K562 (cell line): Measurements from ENCODE around the gene STK11. TPM values are rescaled to one million over a fixed set of nuclear protein-coding genes. Genes with fewer than 3 reads are reported as not detected.

Experiments
- CHD1 ChIP-seq: fragments of 200-600 bp; sonication (generic); IDR thresholded peaks from one replicate; pipeline ENCODE4 v1.6.1; 2012; ENCODE audit warnings: mild to moderate bottlenecking, moderate library complexity, low read length, inconsistent platforms
- CREM ChIP-seq: IDR thresholded peaks from 2 replicates; pipeline ENCODE4 v1.6.1; 2014; ENCODE audit warnings: antibody characterized with exemption, low read depth
- LCOR ChIP-seq: sonication (generic); formaldehyde crosslinking; IDR thresholded peaks from 2 replicates; pipeline ENCODE4 v1.8.0; 2022; ENCODE audit warnings: mild to moderate bottlenecking, missing genetic modification reagents
- MEF2D ChIP-seq: conservative IDR thresholded peaks from 2 replicates; pipeline ENCODE4 v1.6.1; 2016; ENCODE audit warnings: low read depth, missing genetic modification characterization, missing compliant biosample characterization
- ZBED1 ChIP-seq: IDR thresholded peaks from 2 replicates; pipeline ENCODE4 v1.6.1; 2014
- polyA plus RNA-seq, 8 experiments: library from polyadenylated mRNA; depleted of rRNA in 4 of 8; stranded (reverse) in 5 of 8; unstranded in 3 of 8; fragments of >200 nt; fragmentation: Nextera tagmentation in 2 of 8; fragmentation: Illumina TruSeq in 1 of 8; extraction: Ambion mirVana in 2 of 8; extraction: Trizol in 1 of 8; gene quantifications; 2 replicates each; pipeline versions ENCODE4 v1.2.1 to v1.2.3, GENCODE V29; 2011 to 2014; ENCODE audit warnings: inconsistent platforms in 1 of 8, missing spikeins in 1 of 8
- total RNA-seq, 7 experiments: library from RNA; depleted of rRNA in 6 of 7; stranded (reverse); fragments of >200 nt in 6 of 7; fragmentation: Illumina TruSeq in 2 of 7; extraction: Trizol in 2 of 7; gene quantifications; 2 replicates each; pipeline versions ENCODE4 v1.2.1 to v1.2.3, GENCODE V29; 2011 to 2021; ENCODE audit warnings: low replicate concordance in 1 of 7
- TF ChIP-seq, protein P1 (sequence below): sonication (generic); formaldehyde crosslinking; IDR thresholded peaks from 2 replicates; pipeline ENCODE4 v1.8.0; 2022; ENCODE audit warnings: mild to moderate bottlenecking, missing genetic modification reagents
- TF ChIP-seq, protein P2 (sequence below): fragments of 250-450 bp; sonication (Bioruptor Pico); IDR thresholded peaks from 2 replicates; pipeline ENCODE4 v1.4.0; 2020
- TF ChIP-seq, protein P3 (sequence below): fragments of 450-650 bp; formaldehyde crosslinking; IDR thresholded peaks from 2 replicates; pipeline ENCODE4 v1.4.0; 2020; ENCODE audit warnings: mild to moderate bottlenecking

The STK11 gene
- total and polyA plus RNA-seq, 9 of the 15 experiments (the other 6 are each of a cell fraction or from before 2014, with no cell fraction given), result 0.15 to 96.5 (median 31.7) TPM

DNA sequence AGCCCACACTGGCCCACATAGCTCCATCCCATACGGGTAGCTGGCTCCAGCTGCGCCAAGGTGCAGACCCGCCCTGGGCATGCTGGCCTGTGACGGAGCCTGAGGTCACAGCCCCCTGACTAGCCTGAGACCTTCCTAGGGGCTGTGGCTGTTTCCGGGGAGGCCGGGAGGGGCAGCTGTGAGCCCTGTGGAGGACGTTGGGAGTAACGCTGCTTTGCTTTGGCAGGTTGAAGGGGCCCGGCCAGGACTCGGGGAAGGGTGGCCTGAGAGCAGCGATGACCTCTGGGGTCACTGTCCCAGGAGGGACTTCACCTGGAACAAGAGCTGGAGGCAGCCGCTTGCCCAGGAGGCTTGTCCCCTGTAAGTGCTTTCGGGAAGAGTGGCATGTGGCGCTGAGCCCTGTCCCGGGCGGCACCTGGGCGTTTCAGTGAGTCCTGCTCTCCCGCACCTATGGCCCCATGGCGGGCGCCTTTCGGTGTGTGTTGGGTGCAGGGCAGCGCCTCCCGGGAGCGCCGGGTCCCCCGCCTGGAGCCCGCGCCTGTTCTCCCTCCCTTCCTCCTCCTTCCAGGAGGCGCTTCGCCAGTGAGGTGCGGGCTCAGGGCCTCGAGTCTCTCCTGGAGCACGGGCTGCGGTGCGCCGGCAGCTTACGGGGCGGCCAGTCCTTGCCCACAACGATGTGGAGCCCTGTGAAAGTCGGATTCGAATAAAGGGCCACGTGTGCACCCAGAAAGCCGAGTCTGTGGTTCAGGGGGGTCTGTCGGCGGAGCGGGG lies 68.7 kb downstream of the STK11 start (continued):
- TF ChIP-seq MEF2D (tag) (no peak), ZBED1 (no peak), CHD1 (no peak), CREM (peak; percentile 52), LCOR (CRISPR knock-in tag) (no peak)
- TF ChIP-seq, protein P1, sequence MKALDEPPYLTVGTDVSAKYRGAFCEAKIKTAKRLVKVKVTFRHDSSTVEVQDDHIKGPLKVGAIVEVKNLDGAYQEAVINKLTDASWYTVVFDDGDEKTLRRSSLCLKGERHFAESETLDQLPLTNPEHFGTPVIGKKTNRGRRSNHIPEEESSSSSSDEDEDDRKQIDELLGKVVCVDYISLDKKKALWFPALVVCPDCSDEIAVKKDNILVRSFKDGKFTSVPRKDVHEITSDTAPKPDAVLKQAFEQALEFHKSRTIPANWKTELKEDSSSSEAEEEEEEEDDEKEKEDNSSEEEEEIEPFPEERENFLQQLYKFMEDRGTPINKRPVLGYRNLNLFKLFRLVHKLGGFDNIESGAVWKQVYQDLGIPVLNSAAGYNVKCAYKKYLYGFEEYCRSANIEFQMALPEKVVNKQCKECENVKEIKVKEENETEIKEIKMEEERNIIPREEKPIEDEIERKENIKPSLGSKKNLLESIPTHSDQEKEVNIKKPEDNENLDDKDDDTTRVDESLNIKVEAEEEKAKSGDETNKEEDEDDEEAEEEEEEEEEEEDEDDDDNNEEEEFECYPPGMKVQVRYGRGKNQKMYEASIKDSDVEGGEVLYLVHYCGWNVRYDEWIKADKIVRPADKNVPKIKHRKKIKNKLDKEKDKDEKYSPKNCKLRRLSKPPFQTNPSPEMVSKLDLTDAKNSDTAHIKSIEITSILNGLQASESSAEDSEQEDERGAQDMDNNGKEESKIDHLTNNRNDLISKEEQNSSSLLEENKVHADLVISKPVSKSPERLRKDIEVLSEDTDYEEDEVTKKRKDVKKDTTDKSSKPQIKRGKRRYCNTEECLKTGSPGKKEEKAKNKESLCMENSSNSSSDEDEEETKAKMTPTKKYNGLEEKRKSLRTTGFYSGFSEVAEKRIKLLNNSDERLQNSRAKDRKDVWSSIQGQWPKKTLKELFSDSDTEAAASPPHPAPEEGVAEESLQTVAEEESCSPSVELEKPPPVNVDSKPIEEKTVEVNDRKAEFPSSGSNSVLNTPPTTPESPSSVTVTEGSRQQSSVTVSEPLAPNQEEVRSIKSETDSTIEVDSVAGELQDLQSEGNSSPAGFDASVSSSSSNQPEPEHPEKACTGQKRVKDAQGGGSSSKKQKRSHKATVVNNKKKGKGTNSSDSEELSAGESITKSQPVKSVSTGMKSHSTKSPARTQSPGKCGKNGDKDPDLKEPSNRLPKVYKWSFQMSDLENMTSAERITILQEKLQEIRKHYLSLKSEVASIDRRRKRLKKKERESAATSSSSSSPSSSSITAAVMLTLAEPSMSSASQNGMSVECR (CRISPR knock-in tag), result no peak
- TF ChIP-seq, protein P2, sequence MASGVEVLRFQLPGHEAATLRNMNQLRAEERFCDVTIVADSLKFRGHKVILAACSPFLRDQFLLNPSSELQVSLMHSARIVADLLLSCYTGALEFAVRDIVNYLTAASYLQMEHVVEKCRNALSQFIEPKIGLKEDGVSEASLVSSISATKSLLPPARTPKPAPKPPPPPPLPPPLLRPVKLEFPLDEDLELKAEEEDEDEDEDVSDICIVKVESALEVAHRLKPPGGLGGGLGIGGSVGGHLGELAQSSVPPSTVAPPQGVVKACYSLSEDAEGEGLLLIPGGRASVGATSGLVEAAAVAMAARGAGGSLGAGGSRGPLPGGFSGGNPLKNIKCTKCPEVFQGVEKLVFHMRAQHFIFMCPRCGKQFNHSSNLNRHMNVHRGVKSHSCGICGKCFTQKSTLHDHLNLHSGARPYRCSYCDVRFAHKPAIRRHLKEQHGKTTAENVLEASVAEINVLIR (CRISPR knock-in tag), result no peak
- TF ChIP-seq, protein P3, sequence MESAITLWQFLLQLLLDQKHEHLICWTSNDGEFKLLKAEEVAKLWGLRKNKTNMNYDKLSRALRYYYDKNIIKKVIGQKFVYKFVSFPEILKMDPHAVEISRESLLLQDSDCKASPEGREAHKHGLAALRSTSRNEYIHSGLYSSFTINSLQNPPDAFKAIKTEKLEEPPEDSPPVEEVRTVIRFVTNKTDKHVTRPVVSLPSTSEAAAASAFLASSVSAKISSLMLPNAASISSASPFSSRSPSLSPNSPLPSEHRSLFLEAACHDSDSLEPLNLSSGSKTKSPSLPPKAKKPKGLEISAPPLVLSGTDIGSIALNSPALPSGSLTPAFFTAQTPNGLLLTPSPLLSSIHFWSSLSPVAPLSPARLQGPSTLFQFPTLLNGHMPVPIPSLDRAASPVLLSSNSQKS, result no peak
